OCI-LY3 (cell line): ENCODE results near the gene MX1.

Experiments used
- CTCF ChIP-seq: fragments of 200-600, 300-600 bp; sonication (generic); IDR thresholded peaks from 2 replicates; pipeline ENCODE4 v1.5.1; 2014; ENCODE audit warnings: antibody characterized with exemption, low read length, low read depth
- EZH2phosphoT487 ChIP-seq: fragments of 200-600 bp; shearing (Covaris generic); IDR thresholded peaks from 2 replicates; pipeline ENCODE4 v1.6.1; 2018; ENCODE audit warnings: antibody characterized with exemption, mixed run types, low read depth

GRCh38 chr21:41477641-41478318, 51.7 kb downstream of the MX1 start:
- TF ChIP-seq CTCF = no peak
- TF ChIP-seq EZH2phosphoT487 = no peak
